Vagina (tissue), 2 donors: ENCODE results near the gene TEDC1. TPM values are rescaled to one million over a fixed set of nuclear protein-coding genes. Genes with fewer than 3 reads are reported as not detected.

ENCODE experiments used
- DNase-seq, 2 donors: peaks; one replicate each; pipeline ENCODE4 v3.0.0-alpha.2; 2017; ENCODE audit errors: extremely low spot score in 2 of 2
- H3K27ac ChIP-seq: fragments of 200-600 bp; sonication (generic); one replicate; pipeline ENCODE4 v1.5.1; 2019
- H3K27me3 ChIP-seq: fragments of 200-600 bp; sonication (generic); one replicate; pipeline ENCODE4 v1.5.1; 2019
- H3K36me3 ChIP-seq, 2 donors: fragments of 200-600 bp; sonication (generic); one replicate each; pipeline ENCODE4 v1.5.1; 2017 to 2019
- H3K4me1 ChIP-seq: fragments of 200-600 bp; sonication (generic); one replicate; pipeline ENCODE4 v1.5.1; 2019
- H3K4me3 ChIP-seq, 2 donors: fragments of 200-600 bp; sonication (generic); 1 replicate in 1 of 2; 2 replicates in 1 of 2; pipeline ENCODE4 v1.5.1; 2016 to 2019
- H3K9me3 ChIP-seq: fragments of 200-600 bp; sonication (generic); one replicate; pipeline ENCODE4 v1.5.1; 2019
- POLR2A ChIP-seq, 2 donors: fragments of 450-650 bp; IDR thresholded peaks; one replicate each; pipeline ENCODE4 v1.6.1; 2017; ENCODE audit warnings: antibody characterized with exemption in 2 of 2, mild to moderate bottlenecking in 2 of 2, moderate library complexity in 2 of 2
- POLR2AphosphoS5 ChIP-seq, 2 donors: sonication (generic); formaldehyde crosslinking; IDR thresholded peaks; one replicate each; pipeline ENCODE4 v1.9.0; 2017; ENCODE audit warnings: antibody characterized with exemption in 2 of 2, mild to moderate bottlenecking in 2 of 2, low read depth in 1 of 2; ENCODE audit not compliant: insufficient read depth in 1 of 2
- intact Hi-C: fragments of 100-400 bp; cut with DNase I; formaldehyde crosslinking; loops from one replicate; pipeline ENCODE4 v1.15.1; 2023
- total RNA-seq: library from RNA; depleted of rRNA; stranded (reverse); fragments of >200 nt; gene quantifications from one replicate; pipeline ENCODE4 v1.2.3, GENCODE V29; 2016
- TF ChIP-seq, protein P1 (sequence below), 3 experiments: fragments of 450-650 bp in 2 of 3; fragments of 200-600 bp in 1 of 3; sonication (generic) in 1 of 3; IDR thresholded peaks; one replicate each; pipeline ENCODE4 v1.5.1; 2017 to 2019; ENCODE audit warnings: antibody characterized with exemption in 3 of 3, mild to moderate bottlenecking in 2 of 3, moderate library complexity in 2 of 3

The TEDC1 gene
- total RNA-seq, 1 donor from 2014 or later = 5.9 TPM

DNA sequence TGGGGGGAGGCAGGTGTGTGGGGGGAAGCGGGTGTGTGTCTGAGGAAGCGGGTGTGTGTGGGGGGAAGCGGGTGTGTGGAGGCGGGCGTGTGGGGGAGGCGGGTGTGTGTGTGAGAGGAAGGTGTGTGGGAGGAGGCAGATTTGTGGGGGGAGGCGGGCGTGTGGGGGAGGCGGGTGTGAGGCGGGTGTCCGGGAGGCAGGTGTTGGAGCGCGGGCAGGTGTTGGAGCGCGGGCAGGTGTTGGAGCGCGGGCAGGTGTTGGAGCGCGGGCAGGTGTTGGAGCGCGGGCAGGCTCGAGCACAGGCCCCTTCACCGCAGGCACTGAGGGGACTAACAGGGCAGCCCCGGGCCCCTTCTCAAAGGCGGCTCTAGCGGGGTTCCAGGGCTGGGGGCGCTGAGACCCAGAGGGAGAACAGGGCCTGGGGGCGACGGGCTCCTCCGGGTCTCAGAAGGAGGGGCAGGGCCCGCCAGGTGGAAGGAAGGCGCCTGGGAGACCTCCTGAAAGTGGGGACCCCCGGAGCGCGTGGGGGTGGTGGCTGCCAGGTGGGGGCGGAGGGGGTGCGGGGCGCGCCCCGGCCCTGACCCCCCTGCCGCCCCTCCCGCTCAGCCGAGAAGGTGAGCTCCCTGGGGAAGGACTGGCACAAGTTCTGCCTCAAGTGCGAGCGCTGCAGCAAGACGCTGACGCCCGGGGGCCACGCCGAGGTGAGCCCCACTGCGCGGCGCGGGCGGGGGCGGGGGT, 13.2 kb upstream of the TEDC1 start:
- intact Hi-C loops = no loop called here

DNA sequence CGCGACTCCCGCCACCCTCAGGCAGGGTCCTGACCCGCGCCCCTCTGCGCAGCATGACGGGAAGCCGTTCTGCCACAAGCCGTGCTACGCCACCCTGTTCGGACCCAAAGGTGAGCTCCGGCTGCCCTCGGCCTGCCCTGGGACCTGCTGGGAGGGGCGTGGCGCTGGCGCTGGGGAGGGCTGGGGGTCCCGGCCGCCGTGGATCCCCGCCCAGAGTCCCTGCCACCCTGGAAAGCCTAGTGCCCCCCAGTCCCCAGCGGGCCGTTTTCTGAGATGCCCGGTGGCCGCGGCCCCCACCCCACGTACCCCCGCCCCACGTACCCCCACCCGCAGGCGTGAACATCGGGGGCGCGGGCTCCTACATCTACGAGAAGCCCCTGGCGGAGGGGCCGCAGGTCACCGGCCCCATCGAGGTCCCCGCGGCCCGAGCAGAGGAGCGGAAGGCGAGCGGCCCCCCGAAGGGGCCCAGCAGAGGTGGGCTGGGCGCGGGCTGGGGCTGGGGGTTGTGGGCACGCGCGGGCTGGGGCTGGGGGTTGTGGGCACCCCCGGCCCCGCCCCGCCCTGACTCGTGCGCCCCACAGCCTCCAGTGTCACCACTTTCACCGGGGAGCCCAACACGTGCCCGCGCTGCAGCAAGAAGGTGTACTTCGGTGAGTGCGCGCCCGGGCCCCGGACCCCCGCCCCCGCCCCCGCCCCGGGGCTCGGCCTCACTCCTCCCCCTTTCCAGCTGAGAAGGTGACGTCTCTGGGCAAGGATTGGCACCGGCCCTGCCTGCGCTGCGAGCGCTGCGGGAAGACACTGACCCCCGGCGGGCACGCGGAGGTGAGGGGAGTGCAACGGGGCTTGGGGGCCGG, 12.4 kb upstream of the TEDC1 start:
- H3K9me3 ChIP-seq = no peaks in the 10 kb centered on the region
- peaks cover 84% of the 10 kb centered on the region for H3K4me1 ChIP-seq
- peaks cover 4% of the 10 kb centered on the region for H3K27me3 ChIP-seq
- TF ChIP-seq POLR2AphosphoS5 (IDR thresholded peaks at IDR 0.05; ENCODE audit: insufficient read depth in 1 of 2, low read depth in 1 of 2) (no peak), POLR2A (IDR thresholded peaks at IDR 0.05) (no peak)
- TF ChIP-seq, protein P1, sequence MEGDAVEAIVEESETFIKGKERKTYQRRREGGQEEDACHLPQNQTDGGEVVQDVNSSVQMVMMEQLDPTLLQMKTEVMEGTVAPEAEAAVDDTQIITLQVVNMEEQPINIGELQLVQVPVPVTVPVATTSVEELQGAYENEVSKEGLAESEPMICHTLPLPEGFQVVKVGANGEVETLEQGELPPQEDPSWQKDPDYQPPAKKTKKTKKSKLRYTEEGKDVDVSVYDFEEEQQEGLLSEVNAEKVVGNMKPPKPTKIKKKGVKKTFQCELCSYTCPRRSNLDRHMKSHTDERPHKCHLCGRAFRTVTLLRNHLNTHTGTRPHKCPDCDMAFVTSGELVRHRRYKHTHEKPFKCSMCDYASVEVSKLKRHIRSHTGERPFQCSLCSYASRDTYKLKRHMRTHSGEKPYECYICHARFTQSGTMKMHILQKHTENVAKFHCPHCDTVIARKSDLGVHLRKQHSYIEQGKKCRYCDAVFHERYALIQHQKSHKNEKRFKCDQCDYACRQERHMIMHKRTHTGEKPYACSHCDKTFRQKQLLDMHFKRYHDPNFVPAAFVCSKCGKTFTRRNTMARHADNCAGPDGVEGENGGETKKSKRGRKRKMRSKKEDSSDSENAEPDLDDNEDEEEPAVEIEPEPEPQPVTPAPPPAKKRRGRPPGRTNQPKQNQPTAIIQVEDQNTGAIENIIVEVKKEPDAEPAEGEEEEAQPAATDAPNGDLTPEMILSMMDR (IDR thresholded peaks at IDR 0.05) = no peak
- no peak overlapping the region for H3K4me3 ChIP-seq
- intact Hi-C loops = no loop called here
- no peak for DNase-seq
- peak overlapping the region; percentile 20 for H3K27ac ChIP-seq
- H3K36me3 ChIP-seq = no peaks in the 10 kb centered on the region

More for the DNA sequence above, 13.2 kb upstream of the TEDC1 start:
- no peak for DNase-seq
- Histone ChIP-seq H3K4me1 (peaks cover 84% of the 10 kb centered on the region), H3K36me3 (no peaks in the 10 kb centered on the region), H3K27me3 (peaks cover 4% of the 10 kb centered on the region), H3K27ac (peak overlapping the region; percentile 20), H3K4me3 (no peak overlapping the region), H3K9me3 (no peaks in the 10 kb centered on the region)
- TF ChIP-seq POLR2A (IDR thresholded peaks at IDR 0.05) (no peak), POLR2AphosphoS5 (IDR thresholded peaks at IDR 0.05; ENCODE audit: insufficient read depth in 1 of 2, low read depth in 1 of 2) (no peak)
- TF ChIP-seq, protein P1 (IDR thresholded peaks at IDR 0.05) = no peak

DNA sequence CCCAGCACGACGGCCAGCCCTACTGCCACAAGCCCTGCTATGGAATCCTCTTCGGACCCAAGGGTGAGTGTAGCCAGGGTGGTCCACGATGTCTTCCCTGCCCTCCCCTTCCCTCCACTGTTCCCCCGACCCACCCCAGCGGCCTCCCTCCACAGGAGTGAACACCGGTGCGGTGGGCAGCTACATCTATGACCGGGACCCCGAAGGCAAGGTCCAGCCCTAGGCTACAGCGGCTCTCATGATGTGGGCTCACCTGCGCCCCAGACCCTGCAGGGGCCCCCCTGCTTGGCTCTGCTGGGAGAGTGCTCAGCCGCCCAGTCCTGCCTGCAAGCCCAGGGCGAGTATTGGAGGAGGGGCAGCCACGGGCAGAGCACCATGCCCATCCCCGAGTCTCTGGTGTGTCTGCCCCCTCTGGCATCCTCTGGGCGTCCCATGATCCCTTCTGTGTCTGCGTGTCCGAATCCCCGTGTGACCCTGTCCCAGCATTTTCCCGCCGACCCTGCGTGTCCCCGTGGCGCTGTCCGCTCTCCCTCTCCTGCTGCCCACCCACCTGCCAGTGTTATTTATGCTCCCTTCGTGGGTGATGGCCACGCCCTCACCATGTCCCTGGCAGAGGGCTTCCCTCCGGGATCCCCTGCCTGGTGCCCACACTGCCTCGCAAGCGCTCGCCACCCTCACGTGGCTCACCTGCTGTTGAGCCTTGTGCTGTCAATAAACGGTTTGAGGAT, 11.5 kb upstream of the TEDC1 start:
- Histone ChIP-seq H3K36me3 (no peaks in the 10 kb centered on the region), H3K27me3 (peaks cover 4% of the 10 kb centered on the region), H3K4me1 (peaks cover 90% of the 10 kb centered on the region), H3K9me3 (no peaks in the 10 kb centered on the region), H3K4me3 (no peak overlapping the region), H3K27ac (peak overlapping the region; percentile 97)
- intact Hi-C loops = loop anchor here (5.0 kb wide), 1 partner anchor 392 kb away; no protein-coding TSS in a partner anchor
- DNase-seq = no peak
- TF ChIP-seq, protein P1 (IDR thresholded peaks at IDR 0.05) = no peak
- no peak for TF ChIP-seq POLR2AphosphoS5 (IDR thresholded peaks at IDR 0.05; ENCODE audit: insufficient read depth in 1 of 2, low read depth in 1 of 2)
- TF ChIP-seq POLR2A (IDR thresholded peaks at IDR 0.05) = no peak

DNA sequence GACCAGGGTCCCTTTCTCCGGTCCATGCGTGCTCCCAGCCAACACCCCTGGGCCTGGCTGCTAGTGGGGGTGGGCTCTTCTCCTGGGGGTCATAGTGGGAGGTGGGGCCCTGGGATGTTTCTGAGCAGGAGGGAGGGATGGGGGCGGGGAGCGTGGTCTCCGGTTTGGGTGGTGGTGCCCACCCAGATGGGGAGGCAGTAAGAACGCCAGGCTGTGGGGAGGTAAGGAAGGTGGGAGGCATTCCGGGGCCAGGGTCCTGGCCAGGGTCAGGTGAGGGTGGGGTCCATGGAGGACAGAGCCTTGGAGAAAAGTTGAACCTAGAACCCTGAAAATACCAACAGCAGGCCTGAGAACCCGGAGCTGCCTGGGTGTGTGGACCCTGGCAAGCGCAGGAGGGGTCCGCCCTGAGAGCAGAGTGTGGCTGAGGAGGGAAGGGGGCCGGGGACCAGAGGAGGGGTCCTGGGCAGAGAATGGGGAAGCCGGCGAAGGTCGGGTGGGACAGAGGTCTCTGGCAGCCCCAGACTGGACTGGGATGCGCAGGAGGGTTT, 10.8 kb upstream of the TEDC1 start:
- Histone ChIP-seq H3K4me3 (no peak overlapping the region), H3K27ac (peak overlapping the region; percentile 97), H3K4me1 (peaks cover 92% of the 10 kb centered on the region), H3K27me3 (no peaks in the 10 kb centered on the region), H3K36me3 (no peaks in the 10 kb centered on the region), H3K9me3 (no peaks in the 10 kb centered on the region)
- DNase-seq = no peak
- TF ChIP-seq POLR2AphosphoS5 (IDR thresholded peaks at IDR 0.05; ENCODE audit: insufficient read depth in 1 of 2, low read depth in 1 of 2) (no peak), POLR2A (IDR thresholded peaks at IDR 0.05) (no peak)
- TF ChIP-seq, protein P1 (IDR thresholded peaks at IDR 0.05) = no peak
- intact Hi-C loops = loop anchor here (5.0 kb wide), 1 partner anchor 393 kb away; no protein-coding TSS in a partner anchor
